K562 (cell line): ENCODE data around the gene ZNF260. TPM values are rescaled to one million over a fixed set of nuclear protein-coding genes. Genes with fewer than 3 reads are reported as not detected.
A peak's percentile ranks its signal among the peaks of the same experiment; 100 is the strongest.

Experiments
- ATAC-seq: fragments of 200-7000 bp; cut with Tn5 transposase; 3 replicates; pipeline ENCODE4 v1.9.1; 2020; ENCODE audit warnings: moderate library complexity
- BruUV-seq: library from RNA; stranded (reverse); fragments of 400-500 nt; replicated peaks from 2 replicates; lab custom pipeline; 2021; lab: Mats Ljungman, UMichigan
- CTCF ChIA-PET: fragments of 300-600 bp; formaldehyde crosslinking; extraction: SDS; loops from one replicate; lab custom pipeline; 2021; ENCODE audit warnings: low intra/inter-chr PET ratio; lab: Yijun Ruan, JAX
- POLR2A ChIA-PET: fragments of 300-600, 350-650 bp; sonication (Branson Sonifier 250); formaldehyde crosslinking; extraction: SDS; loops from one replicate; lab custom pipeline; 2021; ENCODE audit warnings: antibody characterized with exemption, inconsistent platforms; lab: Yijun Ruan, JAX
- DNase-seq, 4 experiments: peaks; one replicate each; pipeline versions ENCODE4 v3.0.0 to v3.0.0-alpha.2; 2011 to 2018; ENCODE audit warnings: low spot score in 3 of 4, mixed read lengths in 3 of 4; ENCODE audit errors: extremely low read depth in 1 of 4
- FAIRE-seq: peaks from 2 replicates; lab custom pipeline; 2011; peaks lifted over from hg19 to GRCh38; lab: Jason Lieb, UNC
- H2AFZ ChIP-seq: 2 replicates; pipeline ENCODE4 v1.6.0; 2011; ENCODE audit warnings: low read depth, low read length, control low read depth, inconsistent platforms
- H3K27ac ChIP-seq: fragments of 200-600 bp; 3 replicates; pipeline ENCODE4 v1.8.0; 2011; ENCODE audit warnings: low read depth, mild to moderate bottlenecking, control low read depth, inconsistent platforms, low read length, moderate library complexity, mixed read lengths; ENCODE audit errors: extremely low read depth
- H3K27me3 ChIP-seq, 2 experiments: fragments of 300-600 bp in 1 of 2; 2 replicates in 1 of 2; 3 replicates in 1 of 2; pipeline versions ENCODE4 v1.6.0 to v1.8.0; 2011; ENCODE audit warnings: inconsistent platforms in 2 of 2, low read length in 2 of 2, mild to moderate bottlenecking in 1 of 2, mixed read lengths in 1 of 2, moderate library complexity in 1 of 2; ENCODE audit not compliant: control insufficient read depth in 2 of 2, insufficient read depth in 2 of 2
- H3K36me3 ChIP-seq: fragments of 300-600 bp; 3 replicates; pipeline ENCODE4 v1.8.0; 2011; ENCODE audit warnings: mild to moderate bottlenecking, low read length, inconsistent platforms; ENCODE audit not compliant: control insufficient read depth, insufficient read depth
- H3K4me1 ChIP-seq, 2 experiments: fragments of 200-600 bp in 1 of 2; replicated peaks in 1 of 2; 2 replicates in 1 of 2; 3 replicates in 1 of 2; pipeline versions ENCODE4 v1.5.1 to v1.8.0; 2011; ENCODE audit warnings: inconsistent platforms in 2 of 2, low read length in 2 of 2, mild to moderate bottlenecking in 1 of 2, mixed read lengths in 1 of 2, moderate library complexity in 1 of 2; ENCODE audit not compliant: control insufficient read depth in 2 of 2, insufficient read depth in 2 of 2
- H3K4me2 ChIP-seq: 2 replicates; pipeline ENCODE4 v1.6.1; 2011; ENCODE audit warnings: low read length, control low read depth, inconsistent platforms, mixed read lengths; ENCODE audit not compliant: insufficient read depth
- H3K4me3 ChIP-seq: fragments of 200-600 bp; sonication (generic), shearing (Covaris generic); 2 replicates; pipeline ENCODE4 v1.5.1; 2016; ENCODE audit warnings: control low read depth, inconsistent platforms
- H3K79me2 ChIP-seq: fragments of 200-600 bp; 3 replicates; pipeline ENCODE4 v1.8.0; 2011; ENCODE audit warnings: low read length, inconsistent platforms; ENCODE audit not compliant: control insufficient read depth, insufficient read depth
- H3K9ac ChIP-seq, 2 experiments: 2 replicates each; pipeline versions ENCODE4 v1.6.0 to v1.6.1; 2011; ENCODE audit warnings: low read depth in 2 of 2, low read length in 2 of 2, control low read depth in 1 of 2, inconsistent platforms in 1 of 2, mild to moderate bottlenecking in 1 of 2, mixed read lengths in 1 of 2; ENCODE audit not compliant: insufficient read depth in 1 of 2
- H3K9me1 ChIP-seq: one replicate; pipeline ENCODE4 v1.6.0; 2011; ENCODE audit warnings: inconsistent platforms, mild to moderate bottlenecking, low read length, moderate library complexity; ENCODE audit not compliant: control insufficient read depth, insufficient read depth
- H3K9me3 ChIP-seq: replicated peaks from 2 replicates; pipeline ENCODE4 v1.5.1; 2011; ENCODE audit warnings: low read depth, low read length, inconsistent platforms; ENCODE audit not compliant: control insufficient read depth, insufficient read depth
- H4K20me1 ChIP-seq: replicated peaks from 2 replicates; pipeline ENCODE4 v1.6.1; 2011; ENCODE audit warnings: low read length, inconsistent platforms, mixed read lengths; ENCODE audit not compliant: control insufficient read depth, insufficient read depth
- BCL6 ChIP-seq: fragments of 250-450 bp; sonication (Bioruptor Pico); IDR thresholded peaks from 2 replicates; pipeline ENCODE4 v1.4.0; 2020
- EZH2 ChIP-seq: IDR thresholded peaks from 2 replicates; pipeline ENCODE4 v1.6.1; 2012; ENCODE audit warnings: low read depth, mild to moderate bottlenecking, inconsistent platforms, low read length, borderline replicate concordance
- NEUROD1 ChIP-seq: fragments of 150-350 bp; IDR thresholded peaks from 2 replicates; pipeline ENCODE4 v1.6.1; 2014; ENCODE audit warnings: borderline replicate concordance, low read length, low read depth; ENCODE audit not compliant: partially characterized antibody
- NFYB ChIP-seq: IDR thresholded peaks from 2 replicates; pipeline ENCODE4 v1.6.1; 2011; ENCODE audit warnings: mild to moderate bottlenecking, moderate library complexity; ENCODE audit not compliant: insufficient read length; ENCODE audit errors: extremely low read depth
- STAT5A ChIP-seq: IDR thresholded peaks from 2 replicates; pipeline ENCODE4 v1.6.1; 2012; ENCODE audit warnings: low read length, inconsistent platforms, borderline replicate concordance
- TRIM24 ChIP-seq, 2 experiments: fragments of 450-650 bp; IDR thresholded peaks; 2 replicates each; pipeline ENCODE4 v1.6.1; 2016
- ZBTB7A ChIP-seq: IDR thresholded peaks from 2 replicates; pipeline ENCODE4 v1.6.1; 2011; ENCODE audit warnings: low read depth, mild to moderate bottlenecking, low read length, moderate library complexity, borderline replicate concordance; ENCODE audit not compliant: control insufficient read depth
- ZNF274 ChIP-seq: IDR thresholded peaks from 2 replicates; pipeline ENCODE4 v1.6.1; 2011; ENCODE audit warnings: low read depth, mild to moderate bottlenecking, low read length, moderate library complexity, borderline replicate concordance
- ZNF589 ChIP-seq: fragments of 200-800 bp; sonication (Bioruptor generic); IDR thresholded peaks from 2 replicates; pipeline ENCODE4 v1.6.1; 2016; ENCODE audit warnings: low read depth, missing genetic modification characterization, missing compliant biosample characterization
- WGBS: fragments of 100-300 bp; shearing (Covaris generic); methylation state at CpG from one replicate; pipeline ENCODE4 v1.1.6; 2016; ENCODE audit warnings: low coverage, mixed read lengths; ENCODE audit not compliant: insufficient coverage; ENCODE audit errors: missing lambda C conversion rate; 5-methylcytosine and 5-hydroxymethylcytosine counted together
- in situ Hi-C: fragments of 300-500 bp; cut with MboI; formaldehyde crosslinking; loops from 4 replicates; pipeline ENCODE4 v1.15.0; 2018; ENCODE audit warnings: inconsistent platforms, mixed read lengths
- intact Hi-C: fragments of 100-400 bp; cut with micrococcal nuclease; formaldehyde crosslinking; loops from 2 replicates; pipeline ENCODE4 v1.14.2; 2022
- polyA plus RNA-seq, 8 experiments: library from polyadenylated mRNA; depleted of rRNA in 4 of 8; stranded (reverse) in 5 of 8; unstranded in 3 of 8; fragments of >200 nt; fragmentation: Nextera tagmentation in 2 of 8; fragmentation: Illumina TruSeq in 1 of 8; extraction: Ambion mirVana in 2 of 8; extraction: Trizol in 1 of 8; gene quantifications; 2 replicates each; pipeline versions ENCODE4 v1.2.1 to v1.2.3, GENCODE V29; 2011 to 2014; ENCODE audit warnings: inconsistent platforms in 1 of 8, missing spikeins in 1 of 8
- total RNA-seq, 7 experiments: library from RNA; depleted of rRNA in 6 of 7; stranded (reverse); fragments of >200 nt in 6 of 7; fragmentation: Illumina TruSeq in 2 of 7; extraction: Trizol in 2 of 7; gene quantifications; 2 replicates each; pipeline versions ENCODE4 v1.2.1 to v1.2.3, GENCODE V29; 2011 to 2021; ENCODE audit warnings: low replicate concordance in 1 of 7
- TF ChIP-seq, protein P1 (sequence below): fragments of 450-650 bp; IDR thresholded peaks from 2 replicates; pipeline ENCODE4 v1.6.1; 2018; ENCODE audit warnings: mild to moderate bottlenecking, low read depth; ENCODE audit not compliant: partially characterized antibody
- TF ChIP-seq, protein P2 (sequence below): sonication (generic); formaldehyde crosslinking; IDR thresholded peaks from 2 replicates; pipeline ENCODE4 v1.8.0; 2022; ENCODE audit warnings: mild to moderate bottlenecking, missing genetic modification reagents, borderline replicate concordance
- TF ChIP-seq, protein P3 (sequence below), 2 experiments: fragments of 200-800 bp in 1 of 2; sonication (Bioruptor generic) in 1 of 2; sonication (generic) in 1 of 2; formaldehyde crosslinking in 1 of 2; IDR thresholded peaks in 1 of 2; conservative IDR thresholded peaks in 1 of 2; 2 replicates each; pipeline versions ENCODE4 v1.5.0 to v1.6.1; 2016 to 2020; ENCODE audit warnings: missing compliant biosample characterization in 1 of 2, missing genetic modification characterization in 1 of 2, missing genetic modification reagents in 1 of 2

ZNF260 gene
- total and polyA plus RNA-seq, 9 of the 15 experiments (the other 6 are each of a cell fraction or from before 2014, with no cell fraction given), result 2.6 to 16.6 (median 5.8) TPM

DNA sequence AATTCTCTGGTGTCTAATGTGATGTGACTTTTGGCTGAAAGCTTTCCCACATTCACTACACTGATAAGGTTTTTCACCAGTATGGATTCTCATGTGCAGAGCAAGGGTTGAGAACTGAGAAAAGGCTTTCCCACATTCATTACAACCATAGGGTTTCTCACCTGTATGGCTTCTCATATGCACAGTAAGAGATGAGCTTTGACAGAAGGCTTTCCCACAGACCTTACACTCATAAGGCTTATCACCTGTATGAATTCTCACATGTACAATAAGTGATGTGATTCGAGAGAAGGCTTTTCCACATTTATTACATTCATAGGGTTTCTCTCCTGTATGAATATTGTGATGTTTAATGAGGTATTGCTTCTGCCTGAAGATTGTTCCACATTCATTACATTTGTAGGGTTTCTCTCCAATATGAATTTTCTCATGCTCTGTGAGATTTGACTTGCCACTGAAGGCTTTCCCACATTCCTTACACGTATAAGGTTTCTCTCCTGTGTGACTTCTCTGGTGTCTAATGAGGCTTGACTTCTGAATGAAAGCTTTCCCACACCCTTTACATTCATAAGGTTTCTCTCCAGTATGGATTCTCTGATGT, 14.0 kb downstream of the ZNF260 start (continued):
- TF ChIP-seq, protein P1, sequence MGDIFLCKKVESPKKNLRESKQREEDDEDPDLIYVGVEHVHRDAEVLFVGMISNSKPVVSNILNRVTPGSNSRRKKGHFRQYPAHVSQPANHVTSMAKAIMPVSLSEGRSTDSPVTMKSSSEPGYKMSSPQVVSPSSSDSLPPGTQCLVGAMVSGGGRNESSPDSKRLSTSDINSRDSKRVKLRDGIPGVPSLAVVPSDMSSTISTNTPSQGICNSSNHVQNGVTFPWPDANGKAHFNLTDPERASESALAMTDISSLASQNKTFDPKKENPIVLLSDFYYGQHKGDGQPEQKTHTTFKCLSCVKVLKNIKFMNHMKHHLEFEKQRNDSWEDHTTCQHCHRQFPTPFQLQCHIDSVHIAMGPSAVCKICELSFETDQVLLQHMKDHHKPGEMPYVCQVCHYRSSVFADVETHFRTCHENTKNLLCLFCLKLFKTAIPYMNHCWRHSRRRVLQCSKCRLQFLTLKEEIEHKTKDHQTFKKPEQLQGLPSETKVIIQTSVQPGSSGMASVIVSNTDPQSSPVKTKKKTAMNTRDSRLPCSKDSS, result peak; percentile 56
- peak; percentile 86 for TF ChIP-seq ZNF274

DNA sequence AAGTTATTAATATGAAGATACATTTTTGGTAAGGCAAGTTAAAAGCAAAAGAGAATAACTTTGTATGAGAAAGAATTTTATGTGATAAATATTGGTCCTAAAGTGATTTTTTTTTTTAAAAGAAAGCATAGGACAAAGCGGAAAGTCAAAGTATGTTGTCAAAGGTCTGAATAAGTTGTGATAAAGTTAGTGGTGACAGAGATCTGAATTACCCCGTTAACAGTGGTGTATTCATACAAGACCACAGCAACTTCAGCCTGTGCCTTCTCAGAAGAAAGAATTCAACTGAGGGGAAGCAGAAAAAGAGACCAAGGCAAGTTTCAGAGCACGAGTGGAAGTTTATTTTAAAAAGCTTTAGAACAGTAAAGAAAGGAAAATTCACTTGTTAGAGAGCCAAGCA, 19.7 kb downstream of the ZNF260 start:
- CTCF ChIA-PET, result no interaction called here
- no peak overlapping the region for H3K4me3 ChIP-seq
- H2AFZ ChIP-seq, result no peak overlapping the region
- no TSS peak for BruUV-seq
- 33% methylated on average over 3 of the region's 3 CpGs for WGBS
- no peaks in the 10 kb centered on the region for H3K4me1 ChIP-seq
- ATAC-seq, result no peak
- H4K20me1 ChIP-seq, result no peaks in the 10 kb centered on the region
- FAIRE-seq, result no peak
- no peaks in the 10 kb centered on the region for H3K9me3 ChIP-seq
- no peak overlapping the region for H3K9ac ChIP-seq
- POLR2A ChIA-PET, result no interaction called here
- H3K36me3 ChIP-seq, result no peaks in the 10 kb centered on the region
- intact Hi-C loops, result no loop called here
- no peak overlapping the region for H3K4me2 ChIP-seq
- H3K27me3 ChIP-seq, result no peaks in the 10 kb centered on the region
- DNase-seq, result no peak
- no peak overlapping the region for H3K27ac ChIP-seq
- H3K9me1 ChIP-seq, result no peaks in the 10 kb centered on the region
- H3K79me2 ChIP-seq, result no peaks in the 10 kb centered on the region
- in situ Hi-C loops, result no loop called here
- TF ChIP-seq ZBTB7A (no peak), EZH2 (no peak), NFYB (no peak), BCL6 (CRISPR knock-in tag) (no peak), NEUROD1 (no peak), TRIM24 (IDR thresholded peaks at IDR 0.05) (no peak), ZNF589 (CRISPR knock-in tag) (no peak), STAT5A (no peak)
- TF ChIP-seq, protein P2, sequence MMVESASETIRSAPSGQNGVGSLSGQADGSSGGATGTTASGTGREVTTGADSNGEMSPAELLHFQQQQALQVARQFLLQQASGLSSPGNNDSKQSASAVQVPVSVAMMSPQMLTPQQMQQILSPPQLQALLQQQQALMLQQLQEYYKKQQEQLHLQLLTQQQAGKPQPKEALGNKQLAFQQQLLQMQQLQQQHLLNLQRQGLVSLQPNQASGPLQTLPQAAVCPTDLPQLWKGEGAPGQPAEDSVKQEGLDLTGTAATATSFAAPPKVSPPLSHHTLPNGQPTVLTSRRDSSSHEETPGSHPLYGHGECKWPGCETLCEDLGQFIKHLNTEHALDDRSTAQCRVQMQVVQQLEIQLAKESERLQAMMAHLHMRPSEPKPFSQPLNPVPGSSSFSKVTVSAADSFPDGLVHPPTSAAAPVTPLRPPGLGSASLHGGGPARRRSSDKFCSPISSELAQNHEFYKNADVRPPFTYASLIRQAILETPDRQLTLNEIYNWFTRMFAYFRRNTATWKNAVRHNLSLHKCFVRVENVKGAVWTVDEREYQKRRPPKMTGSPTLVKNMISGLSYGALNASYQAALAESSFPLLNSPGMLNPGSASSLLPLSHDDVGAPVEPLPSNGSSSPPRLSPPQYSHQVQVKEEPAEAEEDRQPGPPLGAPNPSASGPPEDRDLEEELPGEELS (CRISPR knock-in tag), result no peak
- TF ChIP-seq, protein P3, sequence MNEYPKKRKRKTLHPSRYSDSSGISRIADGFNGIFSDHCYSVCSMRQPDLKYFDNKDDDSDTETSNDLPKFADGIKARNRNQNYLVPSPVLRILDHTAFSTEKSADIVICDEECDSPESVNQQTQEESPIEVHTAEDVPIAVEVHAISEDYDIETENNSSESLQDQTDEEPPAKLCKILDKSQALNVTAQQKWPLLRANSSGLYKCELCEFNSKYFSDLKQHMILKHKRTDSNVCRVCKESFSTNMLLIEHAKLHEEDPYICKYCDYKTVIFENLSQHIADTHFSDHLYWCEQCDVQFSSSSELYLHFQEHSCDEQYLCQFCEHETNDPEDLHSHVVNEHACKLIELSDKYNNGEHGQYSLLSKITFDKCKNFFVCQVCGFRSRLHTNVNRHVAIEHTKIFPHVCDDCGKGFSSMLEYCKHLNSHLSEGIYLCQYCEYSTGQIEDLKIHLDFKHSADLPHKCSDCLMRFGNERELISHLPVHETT (CRISPR knock-in tag; conservative IDR thresholded peaks at IDR 0.05 in 1 of 2, IDR thresholded peaks at IDR 0.05 in 1 of 2), result no peak
